Activated CD8-positive, alpha-beta memory T cell treated with anti-CD3 and anti-CD28 coated beads, Interleukin-2, amount 50 U/mL, for 1 hour (primary cell): Measurements from ENCODE around the gene MYBPH.

ENCODE experiments used
- DNase-seq: peaks from one replicate; pipeline ENCODE4 v3.0.0-alpha.2; 2020; ENCODE audit errors: extremely low read depth

Gene MYBPH

DNA sequence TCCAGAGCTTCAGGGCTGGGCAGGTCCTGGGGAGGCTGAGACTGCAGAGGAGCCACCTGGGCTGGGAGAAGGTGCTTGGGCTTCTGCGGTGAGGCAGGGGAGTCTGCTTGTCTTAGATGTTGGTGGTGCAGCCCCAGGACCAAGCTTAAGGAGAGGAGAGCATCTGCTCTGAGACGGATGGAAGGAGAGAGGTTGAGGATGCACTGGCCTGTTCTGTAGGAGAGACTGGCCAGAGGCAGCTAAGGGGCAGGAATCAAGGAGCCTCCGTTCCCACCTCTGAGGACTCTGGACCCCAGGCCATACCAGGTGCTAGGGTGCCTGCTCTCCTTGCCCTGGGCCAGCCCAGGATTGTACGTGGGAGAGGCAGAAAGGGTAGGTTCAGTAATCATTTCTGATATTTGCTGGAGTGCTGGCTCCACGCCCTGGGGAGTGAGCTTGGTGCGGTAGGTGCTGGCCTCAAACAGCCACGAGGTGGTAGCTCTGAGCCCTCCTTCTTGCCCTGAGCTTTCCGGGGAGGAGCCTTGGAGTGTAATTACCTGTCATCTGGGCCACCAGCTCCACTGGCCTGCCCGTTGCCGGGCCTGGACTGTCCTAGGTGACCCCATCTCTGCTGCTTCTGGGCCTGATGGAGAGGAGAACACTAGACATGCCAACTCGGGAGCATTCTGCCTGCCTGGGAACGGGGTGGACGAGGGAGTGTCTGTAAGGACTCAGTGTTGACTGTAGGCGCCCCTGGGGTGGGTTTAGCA, 9.3 kb downstream of the MYBPH start:
- DNase-seq: no peak

DNA sequence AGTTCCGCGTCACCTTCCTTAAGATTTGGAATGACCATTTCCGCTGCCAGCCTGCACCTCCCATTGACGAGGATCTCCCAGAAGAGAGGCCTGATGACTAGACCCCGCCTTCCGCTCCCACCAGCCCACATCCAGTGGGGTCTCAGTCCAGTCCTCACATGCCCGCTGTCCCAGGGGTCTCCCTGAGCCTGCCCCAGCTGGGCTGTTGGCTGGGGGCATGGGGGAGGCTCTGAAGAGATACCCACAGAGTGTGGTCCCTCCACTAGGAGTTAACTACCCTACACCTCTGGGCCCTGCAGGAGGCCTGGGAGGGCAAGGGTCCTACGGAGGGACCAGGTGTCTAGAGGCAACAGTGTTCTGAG, 9.8 kb downstream of the MYBPH start:
- DNase-seq: no peak

DNA sequence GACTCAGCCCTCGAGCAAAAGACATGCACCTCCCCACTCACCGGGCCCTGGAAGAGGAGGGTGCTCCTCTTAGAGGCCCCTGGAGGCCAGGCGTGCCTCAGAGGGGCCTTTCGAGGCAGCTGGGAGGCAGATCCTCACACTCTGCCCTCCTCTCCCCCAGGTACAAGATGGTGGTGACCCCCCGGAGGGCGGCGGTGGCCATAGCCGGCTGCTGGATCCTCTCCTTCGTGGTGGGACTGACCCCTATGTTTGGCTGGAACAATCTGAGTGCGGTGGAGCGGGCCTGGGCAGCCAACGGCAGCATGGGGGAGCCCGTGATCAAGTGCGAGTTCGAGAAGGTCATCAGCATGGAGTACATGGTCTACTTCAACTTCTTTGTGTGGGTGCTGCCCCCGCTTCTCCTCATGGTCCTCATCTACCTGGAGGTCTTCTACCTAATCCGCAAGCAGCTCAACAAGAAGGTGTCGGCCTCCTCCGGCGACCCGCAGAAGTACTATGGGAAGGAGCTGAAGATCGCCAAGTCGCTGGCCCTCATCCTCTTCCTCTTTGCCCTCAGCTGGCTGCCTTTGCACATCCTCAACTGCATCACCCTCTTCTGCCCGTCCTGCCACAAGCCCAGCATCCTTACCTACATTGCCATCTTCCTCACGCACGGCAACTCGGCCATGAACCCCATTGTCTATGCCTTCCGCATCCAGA, 10.4 kb downstream of the MYBPH start:
- no peak for DNase-seq

DNA sequence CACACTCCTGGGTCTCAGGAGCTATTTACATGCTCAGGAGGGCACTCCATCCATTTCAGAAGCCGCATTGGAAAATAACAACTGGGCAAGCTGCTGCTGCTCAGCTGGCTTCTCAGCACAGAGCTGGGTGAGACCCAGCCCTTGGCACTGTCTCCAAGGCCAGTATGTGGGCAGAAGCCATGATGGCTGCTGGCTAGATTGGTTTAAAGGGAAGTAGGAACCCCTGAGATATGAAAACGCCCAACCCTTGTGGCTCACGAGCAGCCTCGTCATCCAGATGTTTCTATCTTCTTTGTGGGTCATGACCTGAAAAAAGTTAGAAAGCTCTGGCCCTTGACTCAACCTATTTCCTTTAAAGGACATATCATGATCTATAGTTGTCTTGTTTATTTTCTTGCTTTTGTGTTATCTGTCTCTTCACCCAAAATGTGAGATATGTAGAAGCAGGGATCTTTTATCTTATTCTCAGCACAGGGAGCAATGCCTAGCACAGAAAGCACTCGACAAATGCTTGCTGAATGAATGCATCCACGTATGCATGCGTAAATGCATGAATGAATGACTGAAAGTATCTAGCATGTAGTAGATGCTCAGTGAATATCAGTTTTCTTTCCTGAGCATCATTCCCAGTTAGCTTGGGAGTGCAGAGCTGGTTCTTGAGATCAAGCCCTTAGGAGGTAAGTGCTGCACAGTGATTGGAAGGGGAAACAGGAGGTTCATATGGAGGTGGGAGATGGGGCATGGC, 11.6 kb downstream of the MYBPH start:
- DNase-seq: no peak

DNA sequence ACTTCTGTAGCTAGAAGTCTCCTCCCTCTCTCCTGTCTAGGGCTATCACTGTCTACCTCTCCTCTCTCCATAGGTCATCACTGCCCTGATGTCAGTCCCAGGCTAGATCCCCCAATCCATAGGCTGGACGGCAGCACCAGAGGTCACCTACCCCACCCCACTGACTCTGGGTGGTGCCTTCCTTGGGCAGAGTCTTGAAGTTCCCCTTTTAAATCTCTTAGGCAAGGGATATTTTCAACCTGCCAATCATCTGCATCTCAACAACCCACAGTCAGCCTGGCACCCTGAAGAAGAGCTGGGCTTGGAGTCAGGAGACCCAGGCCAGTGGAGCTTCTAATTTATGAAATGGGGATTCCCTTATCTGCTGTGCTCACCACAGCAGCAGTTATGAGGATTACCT, 13.2 kb downstream of the MYBPH start:
- DNase-seq: no peak

DNA sequence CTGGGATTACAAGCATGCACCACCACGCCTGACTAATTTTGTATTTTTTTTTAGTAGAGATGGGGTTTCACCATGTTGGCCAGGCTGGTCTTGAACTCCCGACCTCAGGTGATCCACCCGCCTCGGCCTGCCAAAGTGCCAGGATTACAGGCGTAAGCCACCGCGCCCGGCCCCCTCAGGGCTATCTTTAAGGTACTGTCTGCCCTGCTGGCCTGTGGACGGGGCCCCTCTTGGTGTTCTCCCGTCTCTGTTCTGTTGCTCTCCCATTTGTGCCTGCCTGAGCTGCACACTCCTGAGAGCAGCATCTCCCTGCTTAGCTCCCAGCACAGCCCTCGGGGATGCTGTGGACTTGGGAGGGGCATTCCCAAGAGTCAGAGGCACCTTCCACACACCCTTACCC, 13.9 kb downstream of the MYBPH start:
- DNase-seq: no peak

DNA sequence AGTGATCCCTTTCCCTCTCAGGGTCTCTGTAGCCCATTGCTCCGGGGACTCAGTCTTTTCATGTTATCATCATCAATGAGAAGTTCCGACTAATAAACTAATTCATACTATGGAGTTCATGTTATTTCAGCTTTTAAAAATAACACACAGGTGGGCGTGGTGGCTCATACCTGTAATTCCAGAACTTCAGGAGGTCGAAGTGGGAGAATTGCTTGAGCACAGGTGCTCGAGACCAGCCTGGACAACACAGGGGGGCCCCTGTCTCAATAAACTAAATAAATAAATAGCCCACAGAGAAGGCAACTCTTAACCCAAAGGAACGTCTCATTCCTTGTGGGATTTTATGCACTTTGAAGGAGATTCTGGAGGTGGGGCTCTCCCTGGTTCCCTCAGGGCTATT, 14.5 kb downstream of the MYBPH start:
- DNase-seq: no peak

DNA sequence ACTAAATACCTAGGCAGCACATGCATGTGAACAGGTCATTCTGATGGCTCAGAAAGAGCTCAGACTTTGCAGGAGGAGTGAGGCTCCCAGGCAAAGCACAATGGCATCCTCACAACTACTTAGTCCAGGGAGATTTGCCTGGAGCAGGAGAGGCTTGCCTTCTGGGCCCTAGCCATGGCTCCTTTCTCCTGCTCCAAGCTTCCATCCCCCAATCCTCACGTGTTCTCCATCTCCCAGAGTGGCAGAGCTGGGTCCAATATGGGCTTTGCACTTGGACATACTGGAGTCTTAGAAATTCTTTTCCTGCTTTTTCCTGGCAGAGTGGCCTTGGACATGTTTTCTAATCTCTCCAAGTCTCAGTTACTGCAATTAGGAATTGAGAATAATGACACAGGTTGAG, 15.8 kb downstream of the MYBPH start:
- no peak for DNase-seq

DNA sequence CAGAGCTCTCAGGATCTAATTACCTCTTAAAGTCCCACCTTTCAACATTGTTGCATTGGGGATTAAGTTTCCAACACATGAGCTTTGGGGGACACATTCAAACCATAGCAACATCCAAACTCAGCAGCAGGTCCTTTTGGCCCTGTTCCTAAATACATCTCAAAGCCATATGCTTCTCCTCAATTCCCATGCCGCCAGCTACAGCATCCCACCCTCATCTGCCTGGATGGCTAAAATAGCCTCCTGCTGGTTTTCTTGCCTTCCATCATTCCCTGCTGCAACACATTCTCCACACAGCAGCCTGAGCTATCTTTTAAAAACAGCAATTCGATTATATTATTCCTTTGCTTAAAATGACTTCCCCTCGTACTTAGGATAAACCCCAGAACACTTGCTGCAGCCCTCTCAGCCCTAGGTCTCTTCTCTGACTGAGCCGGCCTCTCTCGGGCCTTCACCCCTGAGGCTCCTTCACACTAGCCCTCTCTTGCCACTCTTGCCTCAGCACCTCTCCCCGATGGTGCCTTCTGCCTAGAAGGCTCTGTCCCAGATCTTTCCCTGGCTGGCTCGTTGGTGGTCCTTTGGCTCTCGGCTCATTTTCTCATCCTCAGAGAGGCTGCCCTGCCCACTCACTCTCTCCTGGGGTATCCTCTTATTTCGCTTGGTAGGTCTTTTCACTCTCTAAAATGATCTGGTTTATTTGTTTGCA, 16.5 kb downstream of the MYBPH start:
- DNase-seq: no peak

DNA sequence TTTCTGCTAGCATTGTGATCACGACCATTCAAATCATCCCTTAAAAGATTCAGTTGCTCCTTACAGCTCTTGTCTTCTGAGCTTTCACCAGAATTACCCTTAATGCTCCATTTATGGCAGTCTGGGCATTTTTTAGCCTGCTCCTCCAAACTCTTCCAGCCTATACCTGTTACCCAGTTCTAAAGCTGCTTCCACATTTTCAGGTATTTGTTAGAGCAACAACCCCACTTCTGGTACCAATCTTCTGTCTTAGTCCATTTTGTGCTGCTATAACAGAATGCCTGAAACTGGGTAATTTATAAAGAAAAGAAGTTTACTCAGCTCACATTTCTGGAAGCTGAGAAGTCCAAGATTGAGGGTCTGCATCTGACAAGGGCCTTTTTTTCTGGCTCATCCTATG, 17.2 kb downstream of the MYBPH start:
- DNase-seq: no peak

DNA sequence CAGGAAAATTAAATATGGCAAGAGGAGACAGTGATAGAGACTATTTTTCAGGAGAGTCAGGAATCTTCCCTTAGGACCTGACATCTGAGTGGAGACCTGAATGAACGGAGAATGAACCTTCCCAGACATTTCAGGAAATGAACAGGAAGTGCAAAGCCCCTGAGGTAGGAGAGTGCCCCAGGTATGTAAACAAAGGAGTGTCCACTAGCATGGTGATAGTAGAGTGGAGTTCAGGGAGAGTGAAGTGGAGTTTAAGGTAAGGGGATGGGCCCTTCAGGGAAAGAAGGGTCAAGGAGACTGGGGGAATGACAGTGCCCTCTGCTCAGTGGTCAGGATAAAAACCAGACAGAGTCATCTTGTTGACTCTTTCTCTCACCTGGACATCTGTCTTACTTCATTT, 19.3 kb downstream of the MYBPH start:
- DNase-seq: no peak

DNA sequence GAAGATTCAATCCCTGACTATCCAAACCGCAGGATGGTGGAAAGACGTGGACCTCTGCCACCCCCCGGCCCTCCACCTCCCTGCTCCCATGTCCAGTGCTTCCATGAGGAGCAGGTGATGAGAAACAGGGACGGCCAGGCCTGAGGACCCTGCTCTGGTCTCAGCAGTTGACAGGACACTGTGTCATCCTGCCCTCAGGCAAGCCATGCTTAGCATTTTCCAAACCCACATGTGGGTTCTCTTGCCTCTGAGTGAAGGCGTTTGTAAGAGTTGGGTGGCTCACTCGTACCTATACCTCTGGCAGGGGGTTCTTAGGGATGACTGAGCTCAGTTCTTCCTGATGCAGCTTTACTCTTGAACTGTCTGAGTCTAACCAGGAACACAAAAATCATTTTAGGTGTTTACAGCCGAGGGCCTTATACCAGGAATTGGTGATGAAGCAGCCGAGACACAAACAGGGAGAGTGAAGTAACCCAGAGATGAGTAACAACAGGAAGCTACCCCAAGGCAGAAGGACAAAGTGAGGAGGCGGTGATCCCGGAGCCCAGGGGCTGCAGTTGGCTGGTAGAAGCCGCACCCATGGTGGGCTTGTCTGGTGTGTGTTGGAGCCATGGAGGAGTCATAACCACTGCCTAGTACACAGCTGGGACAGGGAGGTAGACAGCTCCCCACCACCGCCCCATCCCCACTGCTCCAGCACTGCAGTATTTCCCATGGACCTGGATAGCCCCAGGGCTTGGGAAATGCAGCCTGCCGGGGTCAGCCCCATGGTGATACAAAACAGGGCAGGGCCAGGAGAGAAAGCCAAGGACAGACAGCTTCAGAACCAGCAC, 21.4 kb downstream of the MYBPH start:
- no peak for DNase-seq

DNA sequence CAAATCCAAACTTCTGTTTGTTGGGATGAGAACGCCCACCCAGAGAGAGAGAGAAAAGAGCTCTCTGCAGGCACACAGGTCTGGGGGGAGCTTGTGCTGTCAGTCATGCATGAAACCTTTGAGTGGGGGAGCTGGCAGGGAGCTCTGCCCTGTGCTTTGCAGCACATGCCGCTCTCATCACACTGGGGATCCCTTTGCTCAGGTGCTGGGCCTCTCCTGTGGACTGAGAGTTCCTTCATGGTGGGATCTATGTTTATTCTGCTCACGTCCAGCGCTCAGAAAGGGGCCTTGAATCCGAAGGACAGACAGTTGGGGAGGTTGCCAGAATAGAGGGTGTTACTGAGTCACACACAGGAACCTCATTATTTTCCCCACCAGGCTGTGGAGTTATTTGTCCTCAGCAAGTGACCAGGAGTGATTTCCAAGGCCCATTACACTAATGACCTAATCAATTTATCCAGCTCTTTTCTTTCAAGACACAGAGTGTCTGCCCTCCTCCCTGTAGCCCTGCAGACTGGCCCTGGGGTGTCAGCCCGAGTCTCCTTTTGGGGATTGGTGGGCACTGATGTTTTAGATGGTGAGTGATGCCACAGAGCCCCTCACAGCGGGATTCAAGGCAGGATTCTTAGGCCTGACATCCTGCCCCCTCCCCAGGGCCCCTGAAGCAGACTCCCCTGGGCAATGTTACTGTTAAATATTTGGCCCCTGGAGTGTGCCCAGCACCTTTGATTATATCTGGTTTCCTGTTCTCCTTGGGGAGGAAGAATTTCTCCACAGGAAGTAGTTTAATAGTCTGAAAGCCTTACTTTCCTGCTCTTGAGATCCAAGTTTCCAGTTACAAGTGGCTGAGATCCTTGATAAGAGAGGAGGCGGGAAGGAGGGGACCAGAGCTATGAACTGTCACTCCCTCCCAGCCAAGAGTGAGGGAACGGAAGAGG, 22.3 kb downstream of the MYBPH start:
- DNase-seq: no peak

DNA sequence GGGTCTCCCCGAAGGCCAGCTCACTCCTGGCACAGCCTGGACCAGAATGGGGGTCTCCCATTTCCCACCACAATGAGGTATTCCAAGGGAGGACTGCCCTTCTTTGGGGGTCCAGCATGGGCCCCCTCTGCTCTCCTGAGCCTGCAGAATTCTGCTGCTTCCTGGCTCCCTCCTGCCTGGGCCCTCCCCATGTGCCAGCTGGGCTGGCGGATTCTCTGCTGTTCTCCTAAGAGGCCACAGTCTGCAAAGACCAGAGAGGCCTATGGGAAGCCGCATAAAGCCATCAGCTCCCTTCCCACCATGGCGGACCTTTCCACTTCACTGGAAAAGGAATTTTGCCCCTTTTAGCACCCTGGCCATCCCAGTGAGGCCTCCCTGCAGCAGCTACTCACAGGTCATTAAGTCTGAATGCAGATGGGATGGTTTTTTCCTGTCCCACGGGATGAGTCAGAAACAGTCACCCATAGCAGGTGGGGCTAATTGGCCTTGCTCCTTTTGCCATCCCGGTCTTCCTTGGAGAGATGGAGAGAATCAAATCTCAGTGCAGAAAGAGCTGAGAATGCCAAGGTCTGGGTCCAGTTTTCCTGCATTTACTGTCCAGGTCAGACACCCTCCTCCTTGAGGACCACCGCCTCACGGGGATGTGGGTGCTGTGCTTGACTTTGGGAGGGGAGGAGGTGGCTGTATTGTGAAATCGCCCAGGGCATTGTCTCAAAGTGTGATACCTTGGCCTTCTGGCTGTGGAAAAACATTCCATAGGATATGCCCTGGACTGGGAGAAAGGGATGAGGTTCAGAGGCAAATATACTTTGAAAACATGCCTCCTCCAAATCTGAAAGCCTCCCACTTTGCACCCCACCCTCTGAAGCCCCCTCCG, 23.2 kb downstream of the MYBPH start:
- DNase-seq: no peak

DNA sequence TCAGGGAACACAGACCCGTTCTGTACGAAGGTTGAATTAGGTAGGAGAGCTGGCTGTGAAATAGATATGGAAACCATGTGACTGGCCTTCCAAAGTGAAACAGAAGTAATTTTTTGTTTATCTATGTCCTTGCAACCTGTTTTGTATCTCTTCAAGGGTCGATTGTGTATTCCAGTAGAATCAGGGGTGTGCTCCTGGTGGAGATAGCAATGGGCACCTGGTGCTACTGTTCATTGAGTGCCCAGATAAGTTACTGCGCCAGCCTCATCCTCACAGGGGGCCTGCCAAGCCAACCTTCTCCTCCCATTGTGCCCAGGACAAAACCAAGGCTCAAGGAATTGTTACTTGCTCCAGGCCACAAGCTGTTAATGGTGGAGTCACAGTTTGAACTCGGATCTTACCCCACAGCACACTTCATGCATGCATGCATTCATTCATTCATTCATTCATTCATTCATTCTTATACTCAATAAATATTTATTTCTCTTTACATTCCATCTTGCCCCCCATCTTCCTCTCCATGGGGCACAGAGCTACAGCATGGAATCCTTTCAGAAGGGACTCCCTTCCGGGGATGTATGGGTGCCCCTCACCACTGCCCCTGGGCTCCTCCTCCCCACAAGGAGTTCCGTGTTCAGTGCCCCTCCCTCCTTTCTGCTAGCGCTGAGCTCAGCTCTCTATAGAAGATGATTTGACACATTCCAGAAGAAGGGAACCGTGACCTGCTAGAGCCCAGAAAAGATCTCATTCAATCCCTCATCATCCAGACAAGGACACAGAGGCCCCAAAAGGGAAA, 24.1 kb downstream of the MYBPH start:
- DNase-seq: no peak

DNA sequence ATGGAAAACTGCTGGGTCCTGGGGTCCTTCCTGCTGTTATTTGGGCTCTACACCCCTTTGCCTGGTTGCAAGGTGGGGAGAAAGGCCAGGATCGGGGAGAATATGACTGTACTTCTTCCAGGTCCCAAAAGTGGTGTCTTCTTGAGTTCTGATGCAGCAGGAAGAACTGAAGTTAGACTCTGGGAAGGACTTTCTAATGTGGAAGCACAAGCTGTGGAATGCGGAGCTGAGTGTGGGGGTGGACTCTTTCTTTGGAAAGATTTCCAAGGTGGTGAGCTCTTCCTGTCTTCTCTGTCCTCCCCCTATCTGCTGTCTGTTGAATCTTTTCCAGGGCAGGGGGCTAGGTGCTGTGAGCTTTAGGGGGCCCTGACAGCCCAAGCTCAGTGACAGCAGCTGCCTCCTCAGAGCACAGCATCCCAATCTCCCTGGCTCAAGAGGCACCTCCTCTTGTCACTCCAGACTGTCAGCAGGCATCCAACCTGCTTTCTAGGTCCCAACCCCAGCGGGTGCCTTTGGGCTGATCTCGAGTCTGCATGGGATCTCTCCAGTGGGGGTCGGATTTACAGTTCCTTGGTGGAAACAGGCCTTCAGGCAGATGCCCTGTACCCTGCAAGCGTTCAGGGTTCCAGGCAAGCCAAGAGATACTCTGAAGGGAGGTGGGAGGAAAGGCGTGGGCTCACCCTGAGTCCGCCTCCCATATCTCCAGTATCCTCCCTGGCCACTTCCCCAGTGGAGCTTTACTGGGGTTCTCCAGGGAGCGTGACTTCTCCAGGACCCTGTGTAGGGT, 24.9 kb downstream of the MYBPH start:
- no peak for DNase-seq

DNA sequence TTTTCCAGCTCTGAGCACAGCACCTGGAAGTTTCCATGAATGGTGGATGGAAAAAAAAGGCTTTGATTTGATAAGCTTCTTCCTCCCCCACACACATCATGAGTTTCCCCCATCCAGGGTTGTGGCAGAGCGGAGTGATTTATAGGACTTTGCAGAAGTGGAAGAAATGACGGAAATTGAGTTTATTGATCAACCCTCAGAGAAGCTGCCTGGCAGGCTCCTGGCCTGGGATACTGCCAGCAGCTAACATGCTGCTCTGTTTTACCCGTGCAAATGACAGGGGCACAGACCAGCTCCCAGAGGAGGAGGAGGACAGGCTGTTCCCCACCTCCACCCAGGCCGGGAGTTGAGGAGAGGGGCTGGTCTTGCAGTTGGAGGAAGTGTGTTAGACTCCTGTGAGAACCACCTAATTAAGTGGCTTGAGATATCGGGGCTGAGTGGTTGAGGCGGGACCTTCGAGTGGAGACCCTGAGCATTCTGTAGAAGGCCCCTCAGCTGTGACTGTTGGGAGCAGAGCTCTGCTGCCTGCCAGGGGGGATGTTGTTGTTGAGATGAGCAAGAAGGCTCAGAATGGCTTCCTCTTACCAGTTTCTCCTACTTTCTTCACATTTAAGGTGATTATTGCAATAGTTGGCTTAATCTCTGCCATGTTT, 26.3 kb downstream of the MYBPH start:
- no peak for DNase-seq
